Measurements from ENCODE around the gene RALGPS1.

The RALGPS1 gene

GRCh38 chr9:126956917-126957686, 42.5 kb downstream of the RALGPS1 start:
- TF ChIP-seq POLR2AphosphoS5 (IDR thresholded peaks at IDR 0.05; ENCODE audit: low read depth): no peak
- no peak for TF ChIP-seq CTCF (IDR thresholded peaks at IDR 0.05; ENCODE audit: insufficient read depth, low read length)
- TF ChIP-seq GABPA (IDR thresholded peaks at IDR 0.05; ENCODE audit: low read depth): no peak
- TF ChIP-seq REST (IDR thresholded peaks at IDR 0.05; ENCODE audit: insufficient replicate concordance, low read depth): no peak
- TF ChIP-seq SPI1 (IDR thresholded peaks at IDR 0.05; ENCODE audit: borderline replicate concordance, low read depth): no peak
- DNase-seq (ENCODE audit: low read depth in 1 of 2, low spot score in 1 of 2): no peak
- Histone ChIP-seq H3K27ac (replicated peaks) (no peak overlapping the region), H3K27me3 (ENCODE audit: insufficient read depth, poor library complexity, severe bottlenecking) (no peaks in the 10 kb centered on the region), H3K4me3 (replicated peaks; ENCODE audit: insufficient read depth, low read length) (no peak overlapping the region)

GRCh38 chr9:126957687-126958053, 43.1 kb downstream of the RALGPS1 start:
- DNase-seq (ENCODE audit: low read depth in 1 of 2, low spot score in 1 of 2): no peak
- Histone ChIP-seq H3K4me3 (replicated peaks; ENCODE audit: insufficient read depth, low read length) (no peak overlapping the region), H3K27ac (replicated peaks) (no peak overlapping the region), H3K27me3 (ENCODE audit: insufficient read depth, poor library complexity, severe bottlenecking) (no peaks in the 10 kb centered on the region)
- TF ChIP-seq REST (IDR thresholded peaks at IDR 0.05; ENCODE audit: insufficient replicate concordance, low read depth) (no peak), CTCF (IDR thresholded peaks at IDR 0.05; ENCODE audit: insufficient read depth, low read length) (no peak), GABPA (IDR thresholded peaks at IDR 0.05; ENCODE audit: low read depth) (no peak), POLR2AphosphoS5 (IDR thresholded peaks at IDR 0.05; ENCODE audit: low read depth) (no peak), SPI1 (IDR thresholded peaks at IDR 0.05; ENCODE audit: borderline replicate concordance, low read depth) (no peak)

GRCh38 chr9:126959336-126959735, 44.8 kb downstream of the RALGPS1 start:
- Histone ChIP-seq H3K27me3 (ENCODE audit: insufficient read depth, poor library complexity, severe bottlenecking) (no peaks in the 10 kb centered on the region), H3K27ac (replicated peaks) (no peak overlapping the region), H3K4me3 (replicated peaks; ENCODE audit: insufficient read depth, low read length) (no peak overlapping the region)
- DNase-seq (ENCODE audit: low read depth in 1 of 2, low spot score in 1 of 2): no peak
- TF ChIP-seq SPI1 (IDR thresholded peaks at IDR 0.05; ENCODE audit: borderline replicate concordance, low read depth) (no peak), GABPA (IDR thresholded peaks at IDR 0.05; ENCODE audit: low read depth) (no peak), POLR2AphosphoS5 (IDR thresholded peaks at IDR 0.05; ENCODE audit: low read depth) (no peak), REST (IDR thresholded peaks at IDR 0.05; ENCODE audit: insufficient replicate concordance, low read depth) (no peak), CTCF (IDR thresholded peaks at IDR 0.05; ENCODE audit: insufficient read depth, low read length) (no peak)
